Measurements from ENCODE around the gene FRMPD1. TPM values are rescaled to one million over a fixed set of nuclear protein-coding genes. Genes with fewer than 3 reads are reported as not detected.

The FRMPD1 gene
- polyA plus RNA-seq, 2 of the 4 experiments (the other 2 are of a cell fraction) = 0.01 TPM; not detected in 1

GRCh38 chr9:37645903-37646506 lies 4.7 kb upstream of the FRMPD1 start:
- no peak for DNase-seq (ENCODE audit: low read depth in 1 of 2, low spot score in 1 of 2)
- TF ChIP-seq POLR2AphosphoS2 (conservative IDR thresholded peaks at IDR 0.05; ENCODE audit: low read length) (no peak), SMC3 (IDR thresholded peaks at IDR 0.05) (no peak), EHF (CRISPR knock-in tag; IDR thresholded peaks at IDR 0.05) (no peak), BHLHE40 (IDR thresholded peaks at IDR 0.05; ENCODE audit: low read depth, low read length) (no peak), JUNB (IDR thresholded peaks at IDR 0.05) (no peak), GATA3 (IDR thresholded peaks at IDR 0.05; ENCODE audit: borderline replicate concordance) (no peak), NFE2L2 (conservative IDR thresholded peaks at IDR 0.05; ENCODE audit: low read length) (no peak), TP53 (CRISPR knock-in tag; IDR thresholded peaks at IDR 0.05) (no peak), MAFK (IDR thresholded peaks at IDR 0.05; ENCODE audit: partially characterized antibody) (no peak), ELK1 (IDR thresholded peaks at IDR 0.05; ENCODE audit: low read depth, low read length) (no peak), ZC3H11A (IDR thresholded peaks at IDR 0.05) (no peak)
- TF ChIP-seq, protein P1, sequence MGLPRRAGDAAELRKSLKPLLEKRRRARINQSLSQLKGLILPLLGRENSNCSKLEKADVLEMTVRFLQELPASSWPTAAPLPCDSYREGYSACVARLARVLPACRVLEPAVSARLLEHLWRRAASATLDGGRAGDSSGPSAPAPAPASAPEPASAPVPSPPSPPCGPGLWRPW (IDR thresholded peaks at IDR 0.05) = no peak
- CTCF ChIA-PET = interaction anchor here (1.4 kb wide), 1 partner anchor 99 kb away, joined by 3 read pairs; no protein-coding TSS in a partner anchor
- Histone ChIP-seq H3K9me3 (no peaks in the 10 kb centered on the region), H3K4me2 (no peak overlapping the region), H3K4me1 (no peaks in the 10 kb centered on the region), H3K4me3 (no peak overlapping the region), H3K27ac (no peak overlapping the region)
- ATAC-seq = no peak
- POLR2A ChIA-PET = no interaction called here
- FAIRE-seq = peak; percentile 28
- 4% methylated on average over 5 of the region's 5 CpGs for WGBS (ENCODE audit: missing lambda C conversion rate)

DNA sequence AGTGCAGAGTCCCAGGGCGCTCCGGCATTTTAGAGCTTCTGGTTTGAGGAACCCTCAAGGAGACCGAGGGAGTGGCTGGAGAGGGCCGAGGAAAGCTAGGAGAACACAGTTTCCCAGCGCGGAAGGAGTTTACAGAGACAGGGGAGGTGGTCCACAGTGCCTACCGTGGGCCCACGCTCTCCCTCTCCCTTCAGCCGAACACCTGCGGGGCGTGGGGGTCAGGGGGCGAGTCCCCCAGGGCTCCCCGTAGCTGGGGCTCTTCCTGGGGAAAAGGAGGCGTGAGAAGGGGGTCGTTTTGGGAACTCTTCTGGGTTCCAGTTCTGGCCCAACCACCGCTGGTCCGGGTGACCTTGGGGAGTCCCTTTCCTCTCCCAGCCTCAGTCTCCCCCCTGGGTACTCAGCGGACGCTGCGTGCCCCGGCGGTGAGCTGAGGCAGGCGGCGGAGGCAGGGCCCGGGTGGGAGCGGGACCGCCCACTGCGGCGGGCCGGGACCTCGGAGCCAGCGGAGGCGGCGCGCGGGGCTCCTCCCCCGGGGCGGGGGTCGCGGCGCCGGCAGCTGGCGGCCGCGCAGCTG lies 368 bp upstream of the FRMPD1 start:
- ChIA-PET POLR2A (interaction anchor here (0.9 kb wide), 1 partner anchor 135 kb away, joined by 3 read pairs; the partner anchor contains the start of gene EXOSC3), CTCF (interaction anchor here (1.0 to 1.3 kb wide), 4 partner anchors 15 to 709 kb away, joined by 3 read pairs; no protein-coding TSS in a partner anchor)
- TF ChIP-seq REST (IDR thresholded peaks at IDR 0.05) = no peak
- no peak for TF ChIP-seq E2F6 (IDR thresholded peaks at IDR 0.05; ENCODE audit: borderline replicate concordance, low read depth)
- TF ChIP-seq RNF2 (IDR thresholded peaks at IDR 0.05; ENCODE audit: borderline replicate concordance, low read depth) = no peak
- TF ChIP-seq KDM5A (IDR thresholded peaks at IDR 0.05) = no peak
- TF ChIP-seq JUN (IDR thresholded peaks at IDR 0.05) = no peak
- no peak for TF ChIP-seq SMC3 (IDR thresholded peaks at IDR 0.05)
- no peak for TF ChIP-seq SREBF2 (IDR thresholded peaks at IDR 0.05)
- TF ChIP-seq BCL3 (IDR thresholded peaks at IDR 0.05) = no peak
- no peak for TF ChIP-seq EP300 (IDR thresholded peaks at IDR 0.05)
- no peak for TF ChIP-seq MYC (IDR thresholded peaks at IDR 0.05; ENCODE audit: borderline replicate concordance, low read length)
- TF ChIP-seq FOXS1 (CRISPR knock-in tag; IDR thresholded peaks at IDR 0.05) = no peak
- H3K9me3 ChIP-seq = no peaks in the 10 kb centered on the region
- 71% methylated on average over 8 of the region's 45 CpGs for WGBS (ENCODE audit: missing lambda C conversion rate)
- no peak; a peak in 2 of 6 replicates for ATAC-seq
- H3K4me3 ChIP-seq = peak overlapping the region; percentile 58
- peak overlapping the region in 1 of 2 experiments; percentile 72; a peak in 4 of 6 replicates for H3K27ac ChIP-seq
- FAIRE-seq = no peak
- H3K4me1 ChIP-seq = peaks cover 3% of the 10 kb centered on the region; the same call in 1 of the 3 replicates
- no peak for DNase-seq (ENCODE audit: low read depth in 1 of 2, low spot score in 1 of 2)
- peak overlapping the region; percentile 95 for H3K4me2 ChIP-seq
